ENCODE measurements around the gene ZNF649.
"Not testable (repeated sequence)": the region's sequence is repeated elsewhere in the genome, so short reads cannot be mapped to it uniquely, and the experiment has no call there.

Gene ZNF649

DNA sequence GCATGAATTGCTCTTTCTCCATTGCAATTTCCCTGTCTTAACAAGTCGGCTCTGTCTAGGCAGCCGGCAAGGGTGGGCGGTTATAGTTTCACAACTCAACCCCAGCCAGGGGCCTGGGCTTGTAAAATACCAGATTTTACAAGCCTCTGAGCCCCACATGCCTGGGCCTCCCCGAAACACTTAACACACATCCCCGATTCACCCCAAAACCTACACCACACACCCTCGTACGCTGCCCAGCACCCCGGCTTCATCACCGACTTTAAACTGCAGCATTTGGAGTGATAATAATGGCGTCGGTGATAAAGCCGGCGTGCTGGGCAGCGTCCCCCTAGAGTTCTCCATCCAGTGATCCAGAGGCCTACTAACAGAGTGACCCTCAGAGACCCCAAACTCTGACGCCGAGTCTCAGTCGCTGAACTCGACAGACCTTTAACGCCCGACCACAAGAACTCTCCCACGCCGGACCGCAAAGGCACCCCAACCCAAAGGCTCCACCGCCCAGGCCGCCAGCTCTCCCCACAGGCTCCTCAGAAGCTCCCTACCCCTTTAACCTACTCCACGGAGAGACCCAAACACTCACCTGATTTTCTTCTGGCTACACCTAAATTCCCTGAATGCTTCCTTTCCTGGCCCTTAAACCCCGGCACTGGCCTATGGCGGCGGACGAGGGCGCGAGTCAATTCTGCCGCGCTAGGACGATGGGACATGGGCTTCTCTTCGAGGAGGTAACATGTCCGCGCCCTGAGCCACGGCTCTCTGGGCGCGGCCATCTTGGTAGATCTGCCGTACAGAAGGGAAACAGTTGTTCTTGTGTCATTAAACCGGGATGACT lies at the start of gene ZNF649:
TSS of gene ZNF649 (minus strand) at position 687 of the 835 bp plus-strand sequence. CDS start 4,910 bp downstream, outside the sequence.
- DNase-seq: peak; percentile 70 to 83

DNA sequence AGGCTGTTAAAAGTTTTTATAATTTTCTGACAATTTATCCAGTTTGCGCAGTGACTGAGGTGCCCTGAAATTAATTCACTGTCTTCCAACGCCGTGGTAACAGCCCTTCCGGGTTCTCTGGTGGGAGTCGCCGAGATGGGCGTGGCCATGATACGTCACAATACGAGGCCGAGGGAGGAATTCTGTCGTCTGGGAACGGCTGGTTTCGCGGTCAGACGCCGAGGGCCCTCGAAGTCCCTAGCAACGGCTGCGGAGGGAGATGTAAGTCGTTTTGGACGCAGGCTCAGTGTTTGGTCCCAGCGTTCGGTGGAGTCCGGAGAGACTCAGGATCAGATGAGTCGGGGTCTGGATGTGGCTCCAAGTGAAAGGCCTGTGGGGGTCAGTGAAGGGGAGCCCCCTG lies 44.2 kb upstream of the ZNF649 start:
- no peak for DNase-seq

DNA sequence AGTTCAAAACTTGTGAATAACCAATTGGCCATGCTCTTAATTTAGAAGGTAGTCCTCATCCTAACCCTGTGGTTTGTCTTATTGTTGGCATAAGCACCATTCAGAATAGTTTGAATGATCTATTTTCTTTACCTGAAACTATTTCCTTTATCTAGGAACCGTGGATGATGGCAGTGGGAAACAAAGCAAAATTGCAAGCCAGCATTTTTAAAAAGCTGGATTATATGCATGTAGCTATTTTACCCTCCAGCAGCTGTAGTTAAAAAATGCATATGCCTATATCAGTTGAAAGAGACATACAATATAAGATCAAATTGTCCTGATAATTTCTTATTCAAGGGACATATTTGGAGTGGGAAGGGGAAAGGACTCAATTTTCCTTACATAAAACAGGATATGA lies 41.8 kb upstream of the ZNF649 start:
- DNase-seq: no peak

DNA sequence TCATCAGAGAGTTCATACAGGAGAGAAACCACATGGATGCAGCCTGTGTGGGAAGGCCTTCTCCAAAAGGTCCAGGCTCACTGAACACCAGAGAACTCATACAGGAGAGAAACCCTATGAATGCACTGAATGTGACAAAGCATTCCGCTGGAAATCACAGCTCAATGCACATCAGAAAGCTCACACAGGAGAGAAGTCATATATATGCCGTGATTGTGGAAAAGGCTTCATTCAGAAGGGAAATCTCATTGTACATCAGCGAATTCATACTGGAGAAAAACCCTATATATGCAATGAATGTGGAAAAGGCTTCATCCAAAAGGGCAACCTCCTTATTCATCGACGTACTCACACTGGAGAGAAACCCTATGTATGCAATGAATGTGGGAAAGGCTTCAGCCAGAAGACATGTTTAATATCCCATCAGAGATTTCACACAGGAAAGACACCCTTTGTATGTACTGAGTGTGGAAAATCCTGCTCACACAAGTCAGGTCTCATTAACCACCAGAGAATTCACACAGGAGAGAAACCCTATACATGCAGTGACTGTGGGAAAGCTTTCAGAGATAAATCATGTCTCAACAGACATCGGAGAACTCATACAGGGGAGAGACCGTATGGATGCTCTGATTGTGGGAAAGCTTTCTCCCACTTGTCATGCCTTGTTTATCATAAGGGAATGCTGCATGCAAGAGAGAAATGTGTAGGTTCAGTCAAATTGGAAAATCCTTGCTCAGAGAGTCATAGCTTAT lies 40.2 kb upstream of the ZNF649 start:
- no peak for DNase-seq

DNA sequence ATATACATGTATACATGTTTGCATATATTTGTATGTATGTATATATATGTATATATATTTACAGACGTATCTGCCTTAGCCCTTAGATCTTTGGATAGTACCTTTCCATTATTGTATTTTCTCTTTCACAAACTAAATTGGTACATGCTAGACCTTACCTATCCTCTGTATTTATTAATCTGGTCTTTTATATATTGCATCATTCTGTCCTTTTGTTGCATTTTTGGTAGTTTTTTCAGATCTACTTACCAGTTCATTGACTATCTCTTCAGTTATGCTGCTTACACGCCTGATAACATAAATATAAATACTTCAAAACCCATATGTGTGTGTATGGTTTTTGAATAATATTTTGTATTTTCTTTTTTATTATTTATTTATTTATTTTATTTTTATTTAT lies 34.1 kb upstream of the ZNF649 start:
- no peak for DNase-seq

DNA sequence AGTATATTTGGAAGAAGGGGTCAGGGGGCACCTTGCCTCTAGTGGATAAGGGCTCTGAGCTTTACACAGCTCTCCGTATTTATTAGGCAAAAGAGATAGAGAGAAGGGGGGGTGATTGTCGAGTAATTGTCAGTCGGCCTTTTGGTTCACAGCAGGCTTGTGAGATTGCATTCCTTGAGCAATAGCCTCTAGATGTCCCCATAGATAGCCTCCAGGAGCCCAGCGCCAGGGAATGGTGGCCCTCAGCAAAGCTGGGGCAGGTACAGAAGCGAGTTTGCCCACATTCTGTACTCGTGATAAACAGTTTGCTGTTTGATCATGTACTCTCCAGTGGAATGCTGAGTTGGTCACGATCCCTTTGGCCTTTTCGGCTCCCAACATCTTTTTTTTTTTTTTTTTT lies 27.1 kb upstream of the ZNF649 start:
- no peak for DNase-seq

DNA sequence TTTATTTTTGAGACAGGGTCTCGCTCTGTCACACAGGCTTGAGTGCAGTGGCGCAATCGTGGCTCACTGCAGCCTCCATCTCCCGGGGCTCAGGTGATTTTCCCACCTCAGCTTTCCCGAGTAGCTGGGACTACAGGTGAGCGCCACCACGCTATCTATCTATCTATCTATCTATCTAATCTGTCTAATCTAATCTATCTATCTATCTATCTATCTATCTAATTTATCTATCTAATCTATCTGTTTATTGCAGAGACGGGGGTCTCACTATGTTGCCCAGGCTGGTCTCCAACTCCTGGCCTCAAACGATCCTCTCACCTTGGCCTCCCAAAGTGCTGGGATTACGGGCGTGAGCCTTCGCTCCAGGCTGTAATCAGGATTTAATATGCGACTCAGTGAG lies 23.0 kb upstream of the ZNF649 start:
- DNase-seq: no peak

DNA sequence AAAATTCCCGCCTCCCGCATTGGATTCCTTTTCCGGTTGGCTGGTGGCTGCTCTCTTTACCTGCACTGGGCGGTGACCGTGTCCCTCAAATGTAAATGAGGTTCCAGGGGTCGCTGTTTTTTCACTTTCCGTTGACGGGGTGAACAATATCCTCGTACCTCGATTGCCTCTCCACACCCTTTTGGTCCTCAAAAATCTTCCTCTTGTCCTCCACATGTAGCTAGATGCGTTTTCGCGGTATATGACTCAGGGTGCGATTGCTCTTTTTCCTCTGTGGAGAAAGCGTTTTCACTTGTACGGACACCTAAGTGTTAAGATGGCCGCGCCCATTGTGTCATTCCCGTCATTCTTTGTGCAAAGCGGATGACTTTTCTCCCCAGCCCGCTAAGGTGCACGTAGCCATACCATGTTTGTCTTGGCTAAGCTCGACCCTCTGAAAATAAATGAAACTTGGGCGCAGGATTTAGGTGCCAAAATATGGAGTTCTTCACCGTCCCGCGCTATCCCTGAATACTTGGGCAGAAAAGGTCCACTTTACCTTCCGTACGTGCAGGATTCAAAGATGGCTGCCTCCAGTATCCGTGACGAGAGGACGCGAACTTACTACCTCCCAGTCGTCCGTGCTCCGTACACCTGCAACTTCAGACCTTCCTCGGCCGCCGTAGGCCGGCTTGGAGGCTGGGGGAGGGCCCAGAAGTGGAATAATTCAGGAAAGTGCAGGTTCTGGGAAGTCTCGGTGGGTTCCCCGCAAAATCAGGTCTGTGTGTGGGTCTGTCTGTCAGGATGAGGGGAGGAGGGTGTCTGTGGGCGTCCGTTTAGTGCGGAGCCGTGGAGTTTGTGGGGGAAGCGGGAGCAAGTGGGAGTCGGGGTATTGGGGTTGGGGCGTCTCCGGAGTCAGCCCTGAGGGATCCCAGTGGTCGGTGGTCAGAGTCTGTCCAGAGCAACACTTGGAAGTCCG lies 22.2 kb upstream of the ZNF649 start, which contains the start of gene ZNF613:
TSS of gene ZNF613 (plus strand) at position 689 of the 958 bp plus-strand sequence. CDS start 8,749 bp downstream, outside the sequence.
- peak; percentile 85 to 99 for DNase-seq

DNA sequence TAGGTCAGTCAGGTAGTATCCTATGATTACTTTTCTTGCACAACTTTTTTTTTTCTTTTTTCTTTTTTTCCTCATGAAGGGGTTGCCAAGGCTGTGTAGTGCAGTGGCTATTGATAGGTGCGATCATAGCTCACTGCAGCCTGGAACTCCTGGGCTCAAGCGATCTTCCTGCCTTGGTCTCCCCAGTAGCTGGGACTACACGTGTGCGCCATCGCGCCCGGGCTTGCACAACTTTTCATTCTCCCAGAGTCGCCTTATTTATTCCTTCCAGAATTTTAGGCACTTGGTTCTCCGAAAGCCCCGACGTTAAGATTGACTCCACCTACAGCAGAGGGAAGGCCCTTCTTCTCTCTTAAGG lies 21.6 kb upstream of the ZNF649 start:
- no peak for DNase-seq

DNA sequence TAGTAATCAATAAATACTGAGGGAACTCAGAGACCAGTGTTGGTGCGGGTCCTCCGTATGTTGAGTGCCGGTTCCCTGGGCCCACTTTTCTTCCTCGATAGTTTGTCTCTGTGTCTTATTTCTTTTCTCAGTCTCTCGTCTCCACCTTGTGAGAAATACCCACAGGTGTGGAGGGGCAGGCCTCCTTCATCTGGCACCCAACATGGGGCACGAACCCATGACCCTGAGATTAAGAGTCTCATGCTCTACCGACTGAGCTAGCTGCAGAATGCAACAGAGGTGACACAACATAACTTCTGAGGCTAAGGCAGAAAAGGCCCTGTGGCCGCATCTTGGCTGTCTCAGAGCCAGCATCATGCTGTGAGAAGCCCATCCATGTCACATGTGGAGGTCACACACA lies 17.1 kb upstream of the ZNF649 start:
- peak in 1 of 2 experiments; percentile 10 for DNase-seq

DNA sequence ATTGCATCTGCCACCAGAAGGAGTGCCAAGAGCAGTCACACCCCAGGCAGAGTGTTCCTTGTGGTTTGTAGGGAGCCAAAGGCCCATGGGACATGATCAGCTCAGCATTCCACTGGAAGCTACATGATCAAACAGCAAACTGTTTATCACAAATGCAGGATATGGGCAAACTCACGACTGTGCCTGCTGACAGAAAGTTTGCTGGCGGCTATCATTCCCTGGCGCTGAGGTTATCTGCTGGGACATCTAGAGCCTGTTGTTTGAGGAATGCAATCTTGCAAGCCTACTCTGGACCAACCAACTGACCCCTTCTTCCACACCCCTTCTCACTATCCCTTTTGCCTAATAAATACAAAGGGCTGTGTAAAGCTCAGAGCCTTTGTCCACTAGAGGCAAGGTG lies 14.8 kb upstream of the ZNF649 start:
- DNase-seq: no peak

DNA sequence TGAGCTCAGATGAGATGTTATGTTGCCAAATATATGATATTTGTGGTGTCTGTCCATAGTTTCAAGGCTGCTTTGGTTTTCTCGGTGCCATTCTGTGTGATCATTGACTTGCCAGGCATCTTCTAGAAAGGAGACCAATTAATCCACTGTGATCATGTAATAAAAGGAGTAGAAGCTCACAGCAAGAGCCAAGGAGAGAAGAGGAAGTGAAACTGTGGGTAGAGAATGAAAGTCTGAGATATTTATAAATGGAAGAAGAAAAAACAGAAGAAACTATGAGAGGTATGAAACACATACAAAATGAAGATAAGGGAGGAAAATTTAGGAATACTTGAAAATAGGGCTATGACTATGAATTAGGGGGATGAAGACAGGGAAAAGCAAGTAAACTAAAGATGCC lies 11.3 kb upstream of the ZNF649 start:
- no peak for DNase-seq

DNA sequence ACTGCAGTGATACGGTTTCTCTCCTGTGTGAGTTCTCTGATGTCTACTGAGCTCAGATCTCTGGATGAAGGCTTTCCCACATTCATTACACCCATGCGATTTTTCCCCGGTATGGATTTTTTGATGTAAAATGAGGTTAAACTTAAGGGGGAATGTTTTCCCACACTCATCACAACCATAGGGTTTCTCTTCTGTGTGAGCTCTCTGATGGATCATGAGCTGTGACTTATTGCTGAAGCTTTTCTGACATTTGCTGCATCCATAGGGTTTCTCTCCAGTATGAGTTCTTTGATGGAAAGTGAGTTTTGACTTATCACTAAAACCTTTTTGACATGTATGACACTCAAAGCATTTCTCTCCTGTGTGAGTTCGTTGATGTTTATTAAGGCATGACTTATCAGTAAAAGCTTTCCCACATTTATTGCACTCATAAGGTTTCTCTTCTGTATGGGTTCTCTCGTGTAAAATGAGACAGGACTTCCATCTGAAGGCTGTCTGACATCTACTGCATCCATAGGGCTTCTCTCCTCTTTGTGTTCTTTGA lies 10.6 kb upstream of the ZNF649 start:
- DNase-seq: no peak

DNA sequence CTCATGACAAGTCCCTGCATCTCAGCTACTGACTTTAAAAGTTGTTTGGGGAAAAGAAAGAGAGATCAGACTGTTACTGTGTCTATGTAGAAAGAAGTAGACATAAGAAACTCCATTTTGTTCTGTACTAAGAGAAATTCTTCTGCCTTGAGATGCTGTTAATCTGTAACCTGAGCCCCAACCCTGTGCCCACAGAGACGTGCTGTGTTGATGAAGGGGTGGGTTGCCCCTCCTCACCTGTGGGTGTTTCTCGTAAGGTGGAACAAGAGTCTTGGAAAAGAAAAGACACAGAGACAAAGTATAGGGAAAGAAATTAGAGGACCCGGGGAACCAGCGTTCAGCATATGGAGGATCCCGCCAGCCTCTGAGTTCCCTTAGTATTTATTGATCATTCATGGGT lies 3.2 kb upstream of the ZNF649 start:
- not testable (repeated sequence) for DNase-seq

DNA sequence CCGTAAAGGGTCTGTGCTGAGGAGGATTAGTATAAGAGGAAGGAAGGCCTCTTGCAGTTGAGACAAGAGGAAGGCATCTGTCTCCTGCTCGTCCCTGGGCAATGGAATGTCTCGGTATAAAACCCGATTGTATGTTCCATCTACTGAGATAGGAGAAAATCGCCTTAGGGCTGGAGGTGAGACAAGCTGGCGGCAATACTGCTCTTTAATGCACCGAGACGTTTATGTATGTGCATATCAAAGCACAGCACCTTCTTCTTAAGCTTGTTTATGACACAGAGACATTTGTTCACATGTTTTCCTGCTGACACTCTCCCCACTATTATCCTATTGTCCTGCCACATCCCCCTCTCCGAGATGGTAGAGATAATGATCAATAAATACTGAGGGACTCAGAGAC lies 1.3 kb upstream of the ZNF649 start:
- DNase-seq: not testable (repeated sequence)

DNA sequence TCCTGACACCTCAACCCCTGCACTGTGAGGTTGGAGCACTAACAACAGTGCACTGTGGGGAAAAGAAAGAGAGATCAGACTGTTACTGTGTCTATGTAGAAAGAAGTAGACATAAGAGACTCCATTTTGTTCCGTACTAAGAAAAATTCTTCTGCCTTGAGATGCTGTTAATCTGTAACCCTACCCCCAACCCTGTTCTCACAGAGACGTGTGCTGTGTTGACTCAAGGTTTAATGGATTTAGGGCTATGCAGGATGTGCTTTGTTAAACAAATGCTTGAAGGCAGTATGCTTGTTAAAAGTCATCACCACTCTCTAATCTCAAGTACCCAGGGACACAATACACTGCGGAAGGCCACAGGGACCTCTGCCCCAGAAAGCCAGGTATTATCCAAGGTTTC lies 822 bp upstream of the ZNF649 start:
- not testable (repeated sequence) for DNase-seq

DNA sequence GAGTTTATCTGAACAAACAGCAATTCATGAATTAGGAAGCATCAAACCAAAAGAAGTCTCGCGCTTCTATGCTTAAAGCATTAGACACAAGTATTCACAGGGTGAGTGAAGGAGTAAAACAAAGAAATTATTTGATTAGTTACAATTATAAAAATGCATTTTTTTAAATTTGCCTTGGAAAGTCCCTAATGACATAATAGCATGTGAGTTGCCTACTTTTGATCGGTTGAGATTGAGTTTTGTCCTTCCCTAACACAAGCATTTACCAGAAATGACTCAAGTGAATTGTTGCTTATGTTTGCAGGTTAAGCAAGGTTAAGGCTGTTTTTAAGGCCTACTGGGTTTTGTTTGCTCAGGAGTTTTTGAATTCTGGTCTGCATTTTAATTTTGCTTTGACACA lies 389 bp upstream of the ZNF649 start:
- no peak for DNase-seq

DNA sequence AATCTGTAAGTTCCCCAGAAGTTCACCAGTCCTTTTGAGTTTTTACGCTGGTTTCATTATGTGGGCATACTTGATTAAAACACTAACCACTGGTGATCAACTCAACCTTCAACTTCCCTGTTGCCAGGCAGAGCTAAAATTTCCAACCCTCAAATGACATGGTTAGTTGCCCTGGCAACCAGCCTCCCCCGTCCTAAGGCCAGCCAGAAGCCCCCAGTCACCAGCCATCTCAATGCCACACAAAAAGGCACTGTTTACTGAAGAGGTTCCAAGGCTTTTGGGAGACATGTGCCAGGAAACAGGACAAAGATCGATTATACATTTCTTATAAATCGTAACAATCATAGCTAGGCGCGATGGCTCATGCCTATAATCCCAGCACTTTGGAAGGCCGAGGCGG lies 1.6 kb downstream of the ZNF649 start:
- DNase-seq: no peak

DNA sequence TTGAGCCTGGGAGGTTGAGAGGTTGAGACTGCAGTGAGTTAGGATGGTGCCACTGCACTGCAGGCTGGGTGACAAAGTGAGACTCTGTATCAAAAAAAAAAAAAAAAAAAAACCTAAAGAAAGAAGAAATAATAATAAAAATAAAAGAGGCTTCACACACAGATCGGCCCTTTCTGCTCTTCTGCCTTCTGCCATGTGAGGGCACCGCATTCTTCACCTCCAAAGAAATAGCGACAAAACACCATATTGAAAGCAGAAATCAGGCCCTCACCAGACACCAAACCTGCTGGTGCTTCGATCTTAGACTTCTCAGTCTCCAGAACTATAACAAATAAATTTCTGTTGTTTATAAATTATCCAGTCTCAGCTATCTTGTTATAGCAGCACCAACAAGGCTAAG lies 3.0 kb downstream of the ZNF649 start:
- no peak for DNase-seq

DNA sequence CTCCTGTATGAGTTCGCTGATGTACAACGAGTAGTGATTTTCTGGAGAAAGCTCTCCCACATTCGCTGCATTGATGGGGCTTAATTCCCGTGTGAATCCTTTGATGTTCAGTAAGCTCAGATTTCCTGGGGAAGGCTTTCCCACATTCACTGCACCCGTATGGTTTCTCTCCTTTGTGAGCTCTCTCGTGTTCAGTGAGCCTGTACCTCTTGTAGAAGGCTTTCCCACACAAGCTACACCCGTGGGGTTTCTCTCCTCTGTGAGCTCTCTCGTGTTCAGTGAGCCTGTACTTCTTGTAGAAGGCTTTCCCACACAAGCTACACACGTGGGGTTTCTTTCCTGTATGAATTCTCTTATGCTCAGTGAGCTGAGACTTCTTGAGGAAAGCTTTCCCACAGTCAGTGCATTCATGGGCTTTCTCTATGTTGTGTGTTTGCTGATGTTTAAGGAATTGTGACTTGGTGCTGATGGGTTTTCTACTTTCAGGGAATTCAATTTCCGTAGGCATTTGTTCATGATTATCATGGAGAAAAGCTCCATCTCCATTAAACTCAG lies 13.5 kb downstream of the ZNF649 start:
- no peak for DNase-seq

DNA sequence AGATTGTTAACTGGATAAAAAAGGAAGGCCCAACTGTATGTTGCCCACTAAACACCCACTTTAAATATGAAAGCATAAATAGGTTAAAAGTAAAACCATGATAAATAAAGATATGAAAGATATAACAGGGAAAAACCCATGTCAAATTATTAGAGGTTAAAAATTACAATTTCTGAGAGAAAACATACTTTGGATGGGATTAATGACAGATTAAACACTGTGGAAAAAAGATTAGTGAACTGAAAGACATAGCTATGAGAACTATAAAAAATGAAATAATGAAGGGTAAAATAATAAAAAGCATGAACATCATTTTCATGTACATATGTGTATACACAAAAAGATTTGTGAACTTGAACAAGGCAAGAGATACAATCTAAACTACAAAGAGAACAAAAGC lies 14.9 kb downstream of the ZNF649 start:
- no peak for DNase-seq

Measured in NCI-H187 (cell line).